AG20443 (cell line): ENCODE results near the gene CARD9.

Experiments used
- DNase-seq: peaks from one replicate; pipeline ENCODE4 v3.0.0; 2012; ENCODE audit warnings: low spot score, mixed read lengths

Gene CARD9

GRCh38 chr9:136347472-136348256 is 25.8 kb downstream of the CARD9 start:
- peak; percentile 34 for DNase-seq

GRCh38 chr9:136346927-136347465 is 26.5 kb downstream of the CARD9 start:
- no peak for DNase-seq

- no peak for DNase-seq
These were observed 27.4 kb downstream of the CARD9 start for GRCh38 chr9:136346157-136346481.

GRCh38 chr9:136345281-136346156 is 27.9 kb downstream of the CARD9 start:
- peak; percentile 81 for DNase-seq

- DNase-seq, result no peak
These were observed 28.8 kb downstream of the CARD9 start for GRCh38 chr9:136344544-136345280.

- no peak for DNase-seq
These were observed 29.6 kb downstream of the CARD9 start for GRCh38 chr9:136343884-136344269.

GRCh38 chr9:136343121-136343883 is 30.2 kb downstream of the CARD9 start:
- DNase-seq, result no peak

- DNase-seq, result peak; percentile 82
These were observed 31.0 kb downstream of the CARD9 start for GRCh38 chr9:136342181-136343120.

GRCh38 chr9:136341769-136342168 is 31.7 kb downstream of the CARD9 start:
- DNase-seq, result no peak

- no peak for DNase-seq
These were observed 32.3 kb downstream of the CARD9 start for GRCh38 chr9:136341042-136341655.

GRCh38 chr9:136340356-136341041 is 33.0 kb downstream of the CARD9 start:
- no peak for DNase-seq

- DNase-seq, result no peak
These were observed 33.5 kb downstream of the CARD9 start for GRCh38 chr9:136339958-136340310.

- peak; percentile 67 for DNase-seq
These were observed 34.1 kb downstream of the CARD9 start for GRCh38 chr9:136339173-136339957.

- no peak for DNase-seq
These were observed 35.0 kb downstream of the CARD9 start for GRCh38 chr9:136338511-136338910.

GRCh38 chr9:136337416-136338395 is 35.8 kb downstream of the CARD9 start:
- DNase-seq, result no peak

GRCh38 chr9:136336881-136337280 is 36.6 kb downstream of the CARD9 start:
- no peak for DNase-seq

- no peak for DNase-seq
These were observed 37.2 kb downstream of the CARD9 start for GRCh38 chr9:136336156-136336870.
